H1 (cell line): ENCODE measurements around the gene DOHH. TPM values are rescaled to one million over a fixed set of nuclear protein-coding genes. Genes with fewer than 3 reads are reported as not detected.

ENCODE experiments used
- CTCF ChIA-PET: fragments of 300-600 bp; sonication (Branson Sonifier 250); formaldehyde crosslinking; loops from one replicate; lab custom pipeline; 2021; ENCODE audit not compliant: partially characterized antibody; lab: Charles Lee
- POLR2A ChIA-PET: fragments of 300-600 bp; sonication (Branson Sonifier 250); formaldehyde crosslinking; loops from one replicate; lab custom pipeline; 2021; ENCODE audit warnings: inconsistent platforms; ENCODE audit not compliant: partially characterized antibody; lab: Charles Lee
- DNase-seq, 2 experiments: peaks; one replicate each; pipeline versions ENCODE4 v3.0.0 to v3.0.0-alpha.2; 2010 to 2022; ENCODE audit warnings: low spot score in 2 of 2, low read depth in 1 of 2, mixed read lengths in 1 of 2
- FAIRE-seq: peaks from 2 replicates; lab custom pipeline; 2011; peaks lifted over from hg19 to GRCh38; lab: Jason Lieb, UNC
- H2AFZ ChIP-seq: 2 replicates; pipeline ENCODE4 v1.8.1; 2012; ENCODE audit warnings: low read length, inconsistent platforms
- H2AK5ac ChIP-seq: 2 replicates; pipeline ENCODE4 v1.6.1; 2013; ENCODE audit warnings: low read depth, low read length
- H2BK120ac ChIP-seq: replicated peaks from 2 replicates; pipeline ENCODE3; 2013; ENCODE audit warnings: low read depth, low read length, inconsistent platforms
- H2BK12ac ChIP-seq: 2 replicates; pipeline ENCODE4 v1.6.1; 2013; ENCODE audit warnings: low read depth, low read length
- H2BK15ac ChIP-seq: 2 replicates; pipeline ENCODE4 v1.6.1; 2013; ENCODE audit warnings: low read length
- H2BK20ac ChIP-seq: 2 replicates; pipeline ENCODE4 v1.6.1; 2013; ENCODE audit warnings: low read length
- H2BK5ac ChIP-seq: 2 replicates; pipeline ENCODE4 v1.6.1; 2013; ENCODE audit warnings: low read depth, low read length
- H3K14ac ChIP-seq: 2 replicates; pipeline ENCODE4 v1.6.1; 2013; ENCODE audit warnings: inconsistent platforms; ENCODE audit not compliant: insufficient read length
- H3K18ac ChIP-seq: 2 replicates; pipeline ENCODE4 v1.6.1; 2013; ENCODE audit warnings: low read length; ENCODE audit errors: extremely low read depth
- H3K23ac ChIP-seq: 2 replicates; pipeline ENCODE4 v1.6.1; 2013; ENCODE audit warnings: inconsistent platforms; ENCODE audit not compliant: insufficient read length
- H3K23me2 ChIP-seq: 2 replicates; pipeline ENCODE4 v1.6.1; 2013; ENCODE audit warnings: low read depth, low read length
- H3K27ac ChIP-seq: 2 replicates; pipeline ENCODE4 v1.6.1; 2011; ENCODE audit warnings: low read depth, low read length, inconsistent platforms
- H3K27me3 ChIP-seq, 4 experiments: replicated peaks in 1 of 4; 1 replicate in 1 of 4; 2 replicates in 3 of 4; pipeline versions ENCODE4 v1.6.1 to v1.8.1; 2011 to 2013; ENCODE audit warnings: low read length in 3 of 4, mild to moderate bottlenecking in 3 of 4, inconsistent platforms in 2 of 4, mixed read lengths in 2 of 4, moderate library complexity in 1 of 4; ENCODE audit not compliant: control insufficient read depth in 3 of 4, insufficient read depth in 3 of 4; ENCODE audit errors: extremely low read depth in 1 of 4
- H3K36me3 ChIP-seq, 4 experiments: 2 replicates each; pipeline versions ENCODE4 v1.6.1 to v1.8.1; 2011 to 2013; ENCODE audit warnings: mild to moderate bottlenecking in 4 of 4, low read length in 3 of 4, moderate library complexity in 2 of 4, control low read depth in 1 of 4, inconsistent platforms in 1 of 4; ENCODE audit not compliant: insufficient read depth in 4 of 4, control insufficient read depth in 2 of 4
- H3K4ac ChIP-seq: replicated peaks from 2 replicates; pipeline ENCODE3; 2013; ENCODE audit warnings: low read length, low read depth, mixed read lengths, inconsistent platforms; ENCODE audit not compliant: insufficient read length
- H3K4me1 ChIP-seq, 4 experiments: replicated peaks in 1 of 4; 1 replicate in 1 of 4; 2 replicates in 3 of 4; pipeline versions ENCODE4 v1.6.1 to v1.8.1; 2011 to 2013; ENCODE audit warnings: low read length in 3 of 4, inconsistent platforms in 2 of 4, mixed read lengths in 1 of 4; ENCODE audit not compliant: insufficient read depth in 4 of 4, control insufficient read depth in 3 of 4
- H3K4me2 ChIP-seq, 2 experiments: 2 replicates each; pipeline versions ENCODE4 v1.6.1 to v1.8.1; 2011 to 2013; ENCODE audit warnings: low read depth in 2 of 2, low read length in 2 of 2, control low read depth in 1 of 2, inconsistent platforms in 1 of 2, mild to moderate bottlenecking in 1 of 2; ENCODE audit not compliant: insufficient read depth in 1 of 2
- H3K4me3 ChIP-seq, 4 experiments: fragments of 200-600, 300-600 bp in 1 of 4; sonication (generic), shearing (Covaris generic), sonication (Bioruptor Twin) in 1 of 4; 2 replicates each; pipeline versions ENCODE4 v1.5.1 to v1.8.1; 2011 to 2016; ENCODE audit warnings: low read length in 4 of 4, low read depth in 3 of 4, control low read depth in 2 of 4, inconsistent platforms in 2 of 4, mild to moderate bottlenecking in 2 of 4, mixed read lengths in 1 of 4, moderate library complexity in 1 of 4; ENCODE audit not compliant: insufficient read depth in 2 of 4; ENCODE audit errors: extremely low read depth in 1 of 4
- H3K56ac ChIP-seq: replicated peaks from 2 replicates; pipeline ENCODE3; 2013; ENCODE audit warnings: low read depth, mild to moderate bottlenecking, mixed read lengths, low read length, inconsistent platforms; ENCODE audit not compliant: insufficient read length
- H3K79me1 ChIP-seq: 2 replicates; pipeline ENCODE4 v1.6.1; 2013; ENCODE audit warnings: low read depth, low read length, control low read depth
- H3K79me2 ChIP-seq, 2 experiments: 2 replicates each; pipeline versions ENCODE4 v1.6.1 to v1.8.1; 2012 to 2013; ENCODE audit warnings: low read length in 2 of 2, mild to moderate bottlenecking in 2 of 2, inconsistent platforms in 1 of 2; ENCODE audit not compliant: insufficient read depth in 2 of 2, control insufficient read depth in 1 of 2
- H3K9ac ChIP-seq, 4 experiments: replicated peaks in 1 of 4; 1 replicate in 1 of 4; 2 replicates in 3 of 4; pipeline versions ENCODE4 v1.6.1 to v1.8.1; 2011 to 2013; ENCODE audit warnings: low read depth in 3 of 4, low read length in 3 of 4, control low read depth in 2 of 4, mild to moderate bottlenecking in 2 of 4, moderate library complexity in 2 of 4, inconsistent platforms in 1 of 4; ENCODE audit errors: extremely low read depth in 1 of 4
- H3K9me3 ChIP-seq, 2 experiments: 2 replicates each; pipeline versions ENCODE4 v1.6.1 to v1.8.1; 2012 to 2013; ENCODE audit warnings: mild to moderate bottlenecking in 2 of 2, moderate library complexity in 2 of 2, control low read depth in 1 of 2, inconsistent platforms in 1 of 2, low read depth in 1 of 2, low read length in 1 of 2, mixed read lengths in 1 of 2; ENCODE audit not compliant: insufficient read depth in 2 of 2
- H4K20me1 ChIP-seq, 2 experiments: replicated peaks in 1 of 2; 2 replicates each; pipeline versions ENCODE3 to v1.8.1; 2011 to 2013; ENCODE audit warnings: inconsistent platforms in 2 of 2, low read length in 2 of 2, mild to moderate bottlenecking in 1 of 2; ENCODE audit not compliant: insufficient read depth in 2 of 2, control insufficient read depth in 1 of 2
- H4K5ac ChIP-seq: 2 replicates; pipeline ENCODE4 v1.6.1; 2013; ENCODE audit warnings: low read length, low read depth, mixed read lengths, inconsistent platforms; ENCODE audit not compliant: insufficient read length
- H4K8ac ChIP-seq: 2 replicates; pipeline ENCODE4 v1.8.0; 2013; ENCODE audit warnings: mild to moderate bottlenecking, moderate library complexity, low read length, inconsistent platforms; ENCODE audit not compliant: insufficient read depth; ENCODE audit errors: extremely low read depth
- H4K91ac ChIP-seq: replicated peaks from 2 replicates; pipeline ENCODE3; 2013; ENCODE audit warnings: low read length, mixed read lengths, inconsistent platforms; ENCODE audit not compliant: insufficient read length
- CTBP2 ChIP-seq: IDR thresholded peaks from 2 replicates; pipeline ENCODE4 v1.7.0; 2011; ENCODE audit warnings: borderline replicate concordance, mild to moderate bottlenecking, moderate library complexity, mixed read lengths, low read length; ENCODE audit not compliant: insufficient read depth, insufficient read length
- RAD21 ChIP-seq, 2 experiments: IDR thresholded peaks in 1 of 2; conservative IDR thresholded peaks in 1 of 2; 2 replicates each; pipeline ENCODE4 v1.6.1; 2011; ENCODE audit warnings: low read depth in 2 of 2, low read length in 2 of 2, improper control_type of control experiment in 1 of 2, inconsistent platforms in 1 of 2, mild to moderate bottlenecking in 1 of 2, moderate library complexity in 1 of 2
- WGBS, 2 experiments: shearing (Covaris generic) in 1 of 2; methylation state at CpG; one replicate each; pipeline versions ENCODE4 v1.1.6 to v1.1.7; 2013 to 2015; ENCODE audit warnings: low lambda C conversion rate in 2 of 2, mixed read lengths in 2 of 2, inconsistent platforms in 1 of 2, low coverage in 1 of 2, missing lambda C conversion rate in 1 of 2; ENCODE audit not compliant: insufficient replicate concordance in 2 of 2, insufficient coverage in 1 of 2, insufficient read length in 1 of 2; ENCODE audit errors: extremely low coverage in 1 of 2, missing lambda C conversion rate in 1 of 2; 5-methylcytosine and 5-hydroxymethylcytosine counted together
- polyA plus RNA-seq, 7 experiments: library from polyadenylated mRNA; depleted of rRNA in 3 of 7; stranded (reverse) in 5 of 7; unstranded in 2 of 7; fragments of >200 nt in 5 of 7; fragments of 200-250 nt in 2 of 7; gene quantifications; 1 replicate in 5 of 7; 2 replicates in 1 of 7; 4 replicates in 1 of 7; pipeline versions ENCODE4 v1.2.1 to v1.2.3, GENCODE V29; 2011 to 2013; ENCODE audit warnings: missing spikeins in 2 of 7, mixed read lengths in 2 of 7
- total RNA-seq: library from RNA; stranded (reverse); fragmentation: NEBNext Ultra II Directional; extraction: Animal tissue kit (Norgen Biotek cat#: 25700); gene quantifications from 2 replicates; pipeline ENCODE4 v1.2.1, GENCODE V29; 2021
- TF ChIP-seq, protein P1 (sequence below), 3 experiments: IDR thresholded peaks; 1 replicate in 2 of 3; 2 replicates in 1 of 3; pipeline versions ENCODE4 v1.5.1 to v1.6.1; 2011; ENCODE audit warnings: low read length in 3 of 3, mild to moderate bottlenecking in 3 of 3, inconsistent platforms in 2 of 3, low read depth in 1 of 3, moderate library complexity in 1 of 3; ENCODE audit not compliant: insufficient read depth in 1 of 3; ENCODE audit errors: control extremely low read depth in 1 of 3

Gene DOHH
- total and polyA plus RNA-seq, 2 of the 8 experiments (the other 6 are each of a cell fraction or from before 2014, with no cell fraction given): 7.3 to 17.7 TPM

DNA sequence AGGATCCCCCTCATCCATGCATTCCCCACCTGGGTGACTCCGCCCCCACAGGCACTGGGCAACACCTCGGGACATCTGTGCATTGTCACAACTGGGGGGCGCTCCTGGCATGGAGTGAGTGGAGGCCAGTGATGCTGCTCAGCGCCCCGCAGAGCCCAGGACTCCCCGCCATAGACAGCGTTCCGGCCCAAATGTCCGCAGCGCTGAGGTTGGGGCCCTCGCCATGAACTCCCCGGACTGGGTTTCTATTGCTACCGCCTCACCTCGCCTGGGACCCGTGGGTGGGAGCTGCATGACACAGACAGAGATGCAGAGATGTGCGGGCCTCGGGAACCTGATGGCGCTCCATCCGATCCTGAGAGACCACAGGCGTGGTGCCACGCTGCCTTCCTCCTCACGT is 10.3 kb upstream of the DOHH start:
- Histone ChIP-seq H3K23me2 (peaks cover 15% of the 10 kb centered on the region), H2BK5ac (no peak overlapping the region), H2BK120ac (no peak overlapping the region), H3K27me3 (no peaks in the 10 kb centered on the region), H3K36me3 (no peaks in the 10 kb centered on the region; a peak in 2 of 8 replicates), H3K14ac (no peak overlapping the region), H3K23ac (no peak overlapping the region), H2BK20ac (no peak overlapping the region), H3K18ac (no peak overlapping the region), H3K79me1 (peaks cover 37% of the 10 kb centered on the region), H2AK5ac (no peak overlapping the region), H2AFZ (no peak overlapping the region), H3K79me2 (peaks cover 0 to 67% of the 10 kb centered on the region in 2 experiments; a peak in 2 of 4 replicates), H3K9me3 (no peaks in the 10 kb centered on the region), H4K91ac (no peak overlapping the region), H3K9ac (no peak overlapping the region), H2BK12ac (no peak overlapping the region), H3K4me3 (no peak overlapping the region), H4K8ac (no peak overlapping the region), H3K4me2 (no peak overlapping the region), H3K56ac (no peak overlapping the region), H2BK15ac (no peak overlapping the region), H3K27ac (no peak overlapping the region), H4K5ac (no peak overlapping the region), H4K20me1 (peaks cover 19 to 38% of the 10 kb centered on the region in 2 experiments), H3K4me1 (peaks cover 0 to 9% (median 7%) of the 10 kb centered on the region in 4 experiments; a peak in 3 of 7 replicates), H3K4ac (no peak overlapping the region)
- no peak for TF ChIP-seq CTBP2
- TF ChIP-seq RAD21 (IDR thresholded peaks at IDR 0.05 in 1 of 2, conservative IDR thresholded peaks at IDR 0.05 in 1 of 2; ENCODE audit: low read depth in 2 of 2, low read length in 2 of 2): peak; percentile 21 to 40; a peak in 3 of 4 replicates
- TF ChIP-seq, protein P1, sequence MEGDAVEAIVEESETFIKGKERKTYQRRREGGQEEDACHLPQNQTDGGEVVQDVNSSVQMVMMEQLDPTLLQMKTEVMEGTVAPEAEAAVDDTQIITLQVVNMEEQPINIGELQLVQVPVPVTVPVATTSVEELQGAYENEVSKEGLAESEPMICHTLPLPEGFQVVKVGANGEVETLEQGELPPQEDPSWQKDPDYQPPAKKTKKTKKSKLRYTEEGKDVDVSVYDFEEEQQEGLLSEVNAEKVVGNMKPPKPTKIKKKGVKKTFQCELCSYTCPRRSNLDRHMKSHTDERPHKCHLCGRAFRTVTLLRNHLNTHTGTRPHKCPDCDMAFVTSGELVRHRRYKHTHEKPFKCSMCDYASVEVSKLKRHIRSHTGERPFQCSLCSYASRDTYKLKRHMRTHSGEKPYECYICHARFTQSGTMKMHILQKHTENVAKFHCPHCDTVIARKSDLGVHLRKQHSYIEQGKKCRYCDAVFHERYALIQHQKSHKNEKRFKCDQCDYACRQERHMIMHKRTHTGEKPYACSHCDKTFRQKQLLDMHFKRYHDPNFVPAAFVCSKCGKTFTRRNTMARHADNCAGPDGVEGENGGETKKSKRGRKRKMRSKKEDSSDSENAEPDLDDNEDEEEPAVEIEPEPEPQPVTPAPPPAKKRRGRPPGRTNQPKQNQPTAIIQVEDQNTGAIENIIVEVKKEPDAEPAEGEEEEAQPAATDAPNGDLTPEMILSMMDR (IDR thresholded peaks at IDR 0.05; ENCODE audit: control extremely low read depth in 1 of 3, insufficient read depth in 1 of 3, low read depth in 1 of 3, low read length in 3 of 3): peak; percentile 8 to 29 (median 9); a peak in 3 of 4 replicates
- WGBS, 2 experiments: 95% methylated on average over 15 of the region's 22 CpGs; no CpG with 5 or more reads in 1 of the 2 experiments
- DNase-seq: no peak
- CTCF ChIA-PET: interaction anchor here (0.6 to 1.6 kb wide), 2 partner anchors 9 to 23 kb away, joined by 3 to 4 read pairs; no protein-coding TSS in a partner anchor
- POLR2A ChIA-PET: interaction anchor here (1.1 kb wide), 1 partner anchor 16 kb away, joined by 3 read pairs; no protein-coding TSS in a partner anchor
- FAIRE-seq: no peak
